H4 (cell line): Measurements from ENCODE around the gene NOX3. TPM values are rescaled to one million over a fixed set of nuclear protein-coding genes. Genes with fewer than 3 reads are reported as not detected.
A peak's percentile ranks its signal among the peaks of the same experiment; 100 is the strongest.
"Not testable (repeated sequence)": the region's sequence is repeated elsewhere in the genome, so short reads cannot be mapped to it uniquely, and the experiment has no call there.

Source experiments
- DNase-seq: peaks from one replicate; pipeline ENCODE4 v3.0.0-alpha.2; 2015; ENCODE audit warnings: low spot score
- total RNA-seq: library from RNA; depleted of rRNA; stranded (reverse); fragments of >200 nt; shearing (Covaris generic); gene quantifications from 2 replicates; pipeline ENCODE4 v1.2.3, GENCODE V29; 2014

The NOX3 gene
- total RNA-seq, 1 experiment from 2014 or later, result not detected

DNA sequence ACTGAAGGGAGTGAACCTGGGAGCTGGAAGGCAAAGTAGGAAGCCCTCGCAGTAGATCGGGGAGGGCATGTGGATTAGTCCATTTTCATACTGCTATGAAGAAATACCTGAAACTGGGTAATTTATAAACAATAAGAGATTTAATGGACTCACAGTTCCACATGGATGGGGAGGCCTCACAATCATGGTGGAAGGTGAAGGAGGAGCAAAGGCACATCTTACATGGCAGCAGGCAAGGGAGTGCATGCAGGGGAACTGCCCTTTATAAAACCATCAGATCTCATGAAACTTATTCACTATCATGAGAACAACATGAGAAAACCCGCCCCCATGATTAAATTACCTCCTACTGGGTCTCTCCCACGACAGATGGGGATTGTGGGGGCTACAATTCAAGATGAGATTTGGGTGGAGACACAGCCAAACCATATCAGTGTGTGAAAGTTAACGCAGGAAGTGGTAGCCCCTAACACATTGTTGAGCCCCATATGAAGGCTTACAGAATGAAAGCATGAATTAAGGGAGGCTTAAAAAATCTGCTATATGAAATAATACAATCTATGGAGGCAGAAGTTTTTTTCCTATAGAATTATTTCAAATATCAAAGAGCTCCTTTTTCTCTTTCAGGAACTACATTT lies 15.5 kb upstream of the NOX3 start:
- DNase-seq, result not testable (repeated sequence)

DNA sequence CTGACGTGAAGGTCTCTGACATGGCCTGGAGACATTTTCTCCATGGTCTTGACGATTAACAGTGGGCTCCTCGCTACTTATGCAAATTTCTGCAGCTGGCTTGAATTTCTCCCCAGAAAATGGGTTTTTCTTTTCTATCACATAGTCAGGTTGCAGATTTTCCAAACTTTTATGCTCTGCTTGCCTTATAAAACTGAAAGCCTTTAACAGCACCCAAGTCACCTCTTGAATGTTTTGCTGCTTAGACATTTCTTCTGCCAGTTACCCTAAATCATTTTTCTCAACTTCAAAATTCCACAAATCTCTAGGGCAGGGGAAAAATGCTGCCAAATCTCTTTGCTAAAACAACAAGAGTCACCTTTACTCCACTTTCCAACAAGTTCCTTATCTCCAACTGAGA lies 12.9 kb upstream of the NOX3 start:
- not testable (repeated sequence) for DNase-seq

DNA sequence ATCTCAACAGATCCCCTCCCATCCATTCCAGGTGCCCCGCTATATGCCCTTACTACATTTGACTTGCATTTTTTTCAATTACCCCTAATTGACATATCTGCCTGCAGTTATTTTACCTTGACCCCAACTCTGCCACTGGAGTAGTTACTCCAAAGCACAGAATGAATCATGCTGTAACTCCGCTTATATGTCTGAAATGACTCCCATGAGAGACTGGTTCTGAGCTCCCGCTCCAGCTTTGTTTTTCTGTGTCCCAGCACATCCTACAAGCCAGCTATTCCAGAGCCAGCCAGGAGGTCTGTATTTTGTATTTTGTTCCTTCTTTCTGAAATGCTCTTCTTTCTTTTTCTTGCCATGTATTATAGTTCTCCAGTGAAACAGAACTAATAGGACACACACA lies 10.9 kb upstream of the NOX3 start:
- DNase-seq, result no peak

DNA sequence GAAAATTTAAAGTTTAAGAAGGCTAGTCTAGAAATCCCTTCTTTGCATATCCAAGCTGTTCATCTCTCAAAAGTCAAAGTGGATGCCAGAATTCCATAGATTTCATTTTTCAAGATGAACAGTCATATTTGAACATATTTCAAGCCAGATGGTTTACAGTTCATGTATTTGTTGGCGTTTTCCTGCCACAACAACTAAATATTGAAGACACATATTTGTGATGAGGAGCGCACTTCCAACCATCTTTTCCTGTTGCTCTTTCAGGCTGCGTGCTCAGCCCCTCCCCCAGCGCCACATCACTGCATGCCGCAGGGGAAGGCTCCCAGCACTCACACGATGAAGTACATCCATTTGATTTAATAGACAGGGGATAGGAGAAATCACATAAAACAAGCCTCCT lies 5.9 kb upstream of the NOX3 start:
- DNase-seq, result no peak

DNA sequence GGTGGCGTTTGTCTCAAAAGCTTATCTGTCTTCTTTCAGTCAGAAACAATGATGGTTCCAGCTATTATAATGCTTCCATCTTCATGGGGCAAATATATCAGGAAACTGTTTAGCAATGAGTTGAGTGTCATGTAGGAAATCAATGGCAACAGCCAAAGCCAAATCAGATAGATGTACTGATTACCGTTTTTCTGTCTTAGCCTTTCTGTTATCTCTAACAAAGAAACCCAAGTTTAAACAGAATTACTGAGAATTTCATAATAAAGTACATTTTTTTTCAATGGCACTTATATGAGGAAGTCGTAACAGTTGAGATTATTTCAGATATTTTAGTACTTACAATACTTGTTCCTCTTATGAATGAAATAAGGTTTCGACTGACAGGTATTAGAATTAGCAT lies 1.2 kb downstream of the NOX3 start:
- DNase-seq, result no peak

DNA sequence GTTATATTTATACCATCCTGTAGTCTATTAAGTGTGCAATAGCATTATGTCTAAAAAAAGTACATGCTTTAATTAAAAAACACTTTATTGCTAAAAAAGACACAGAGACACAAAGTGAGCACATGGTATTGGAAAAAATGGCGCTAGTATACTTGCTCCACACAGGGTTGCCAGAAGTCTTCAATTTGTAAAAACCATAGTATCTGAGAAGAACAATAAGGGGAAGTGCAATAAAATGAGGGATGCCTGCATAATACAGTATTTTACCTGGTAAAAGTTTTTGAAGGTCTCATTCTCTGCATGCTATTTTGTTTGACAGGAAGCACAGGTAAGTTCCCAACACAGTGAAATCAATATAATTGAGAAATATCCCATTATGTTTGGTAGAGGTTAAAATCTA lies 1.6 kb downstream of the NOX3 start:
- no peak for DNase-seq

DNA sequence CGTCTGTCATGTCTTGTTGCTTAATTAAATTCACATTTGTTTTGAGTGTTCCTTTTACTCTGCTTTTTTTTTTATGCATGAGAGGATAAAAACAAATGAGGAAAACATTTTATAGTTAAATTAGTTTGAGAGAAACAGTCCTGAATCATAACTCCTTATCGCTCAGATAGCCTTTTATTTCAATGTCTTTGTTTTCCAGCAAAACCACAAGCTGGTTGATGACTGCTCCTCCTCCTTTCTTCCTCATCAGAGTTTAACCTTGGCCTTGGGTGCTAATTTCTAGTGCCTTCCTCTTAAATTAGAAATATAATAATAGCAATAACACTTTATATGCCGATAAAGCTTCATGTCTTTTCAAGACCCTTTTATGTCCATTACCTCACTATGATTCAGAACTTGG lies 3.1 kb downstream of the NOX3 start:
- no peak for DNase-seq

DNA sequence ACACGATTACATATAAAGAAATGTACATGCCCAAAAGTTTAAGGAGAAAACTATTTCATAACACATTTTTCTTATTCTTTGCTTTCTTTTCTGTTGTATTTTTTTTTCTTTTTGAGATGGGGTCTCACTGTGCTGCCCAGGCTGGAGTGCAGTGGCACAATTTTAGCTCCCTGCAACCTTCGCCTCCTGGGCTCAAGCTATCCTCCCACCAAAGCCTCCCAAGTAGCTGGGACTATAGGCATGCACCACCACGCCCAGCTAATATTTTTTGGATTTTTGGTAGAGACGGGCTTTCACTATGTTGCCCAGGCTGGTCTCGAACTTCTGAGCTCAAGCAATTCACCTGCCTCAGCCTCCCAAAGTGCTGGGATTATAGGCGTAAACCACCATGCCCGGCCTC lies 4.1 kb downstream of the NOX3 start:
- not testable (repeated sequence) for DNase-seq

DNA sequence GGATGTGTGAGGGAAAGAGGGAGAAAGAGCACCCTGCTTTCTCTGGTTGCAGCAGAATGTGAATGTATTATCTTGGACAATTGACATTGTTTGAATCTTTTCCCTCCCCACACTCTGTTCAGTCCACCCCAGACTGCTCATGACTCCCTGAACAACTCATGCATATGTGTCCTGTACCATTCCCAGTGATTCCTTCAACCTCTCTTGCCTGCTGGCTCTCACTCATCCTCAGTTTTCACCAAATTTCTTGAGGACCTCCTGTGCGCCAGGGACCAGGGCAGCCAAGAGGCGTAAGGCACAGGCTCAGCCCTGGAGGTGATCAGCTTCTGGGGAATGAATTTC lies 5.4 kb downstream of the NOX3 start:
- no peak for DNase-seq

DNA sequence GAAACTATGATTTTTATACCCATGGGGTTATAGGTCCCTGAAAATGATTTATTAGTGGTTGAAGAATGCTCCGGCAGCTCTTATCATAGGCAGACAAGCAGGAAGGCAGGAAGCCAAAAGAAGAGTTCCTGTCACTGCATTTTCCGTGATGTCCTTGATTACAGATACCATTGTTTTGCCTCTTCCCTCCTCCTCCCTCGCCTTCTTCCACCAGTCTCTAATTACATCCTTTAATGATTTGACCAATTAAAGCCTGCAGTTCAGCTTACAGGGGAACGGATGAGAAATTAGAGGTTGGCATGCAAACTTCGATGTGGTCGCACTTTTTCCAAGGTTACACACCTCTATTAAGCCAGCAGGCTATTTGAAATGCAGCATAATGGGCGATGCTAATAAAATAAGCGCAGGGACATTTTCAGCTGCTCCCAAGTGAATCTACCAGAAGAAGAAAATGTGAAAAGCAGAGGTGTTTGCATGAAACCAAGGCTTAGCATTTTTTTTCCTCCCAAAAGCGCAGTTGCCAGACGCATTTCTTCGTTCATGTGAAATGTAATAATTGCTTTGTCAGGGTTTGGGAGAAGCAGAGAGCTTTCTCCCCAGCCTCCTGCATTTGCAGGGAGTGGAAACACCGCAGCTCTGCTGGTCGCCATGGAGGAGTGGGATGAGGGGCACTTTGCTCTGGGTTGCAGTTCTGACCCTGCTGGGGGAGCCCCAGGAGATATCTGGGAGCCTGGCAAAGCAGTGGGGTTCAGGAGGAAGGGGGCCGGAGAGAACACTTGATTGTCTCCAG lies 6.0 kb downstream of the NOX3 start:
- DNase-seq, result peak; percentile 5

DNA sequence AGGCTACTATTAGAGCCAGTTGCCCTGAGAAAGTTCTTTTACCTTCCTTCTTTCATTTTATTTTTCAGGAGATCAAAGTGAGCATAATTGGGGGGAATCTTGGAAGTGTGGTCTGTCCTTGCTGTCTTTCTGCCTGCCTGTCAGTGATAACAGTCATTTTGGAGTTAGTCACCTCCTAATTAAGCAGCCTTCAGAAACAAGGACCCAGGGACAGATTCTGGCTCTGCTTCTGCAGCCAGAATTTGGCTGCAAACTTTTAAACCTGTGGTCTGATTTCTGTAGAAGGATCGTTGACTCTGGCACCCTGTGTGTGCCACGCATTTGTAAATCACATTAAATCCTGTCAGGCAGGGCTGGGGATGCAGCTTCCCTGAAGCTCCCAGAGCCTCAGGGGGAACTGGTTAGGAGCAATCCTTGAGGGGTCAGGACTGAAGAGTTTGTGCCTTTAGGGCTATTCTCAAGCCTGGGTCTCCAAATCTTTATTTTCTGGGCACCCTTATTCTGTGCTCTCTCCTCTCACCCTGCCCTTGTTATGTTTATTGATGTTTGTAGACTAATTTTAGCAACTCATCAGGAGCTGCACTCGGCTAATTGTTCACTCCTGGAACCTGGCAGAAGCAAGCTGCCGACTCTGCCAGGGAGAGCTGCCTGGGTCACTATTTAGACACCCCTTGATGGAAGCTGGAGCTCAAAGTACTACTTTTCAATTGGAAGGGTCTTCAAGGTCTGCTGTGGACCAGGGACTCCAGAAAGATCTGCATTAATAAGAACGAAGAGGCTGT lies 6.8 kb downstream of the NOX3 start:
- no peak for DNase-seq

DNA sequence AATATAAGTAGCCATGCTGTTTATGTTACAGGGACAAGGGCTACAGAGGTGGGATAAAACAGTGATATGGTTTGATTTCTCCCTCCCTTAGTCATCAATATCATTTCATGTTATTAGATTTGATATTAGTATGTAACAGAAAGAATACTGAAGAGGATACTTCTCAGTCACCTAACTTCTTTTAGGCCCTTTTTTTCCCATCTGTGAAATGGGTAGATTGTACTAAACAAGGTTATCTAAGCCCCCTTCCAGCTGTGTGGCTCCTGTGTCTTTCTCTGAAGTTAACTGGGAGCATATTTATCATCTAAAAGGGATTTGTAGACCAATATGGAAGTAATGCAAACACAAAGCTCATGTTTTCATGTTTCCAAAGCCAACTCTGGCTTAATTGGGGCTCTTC lies 7.7 kb downstream of the NOX3 start:
- DNase-seq, result no peak

DNA sequence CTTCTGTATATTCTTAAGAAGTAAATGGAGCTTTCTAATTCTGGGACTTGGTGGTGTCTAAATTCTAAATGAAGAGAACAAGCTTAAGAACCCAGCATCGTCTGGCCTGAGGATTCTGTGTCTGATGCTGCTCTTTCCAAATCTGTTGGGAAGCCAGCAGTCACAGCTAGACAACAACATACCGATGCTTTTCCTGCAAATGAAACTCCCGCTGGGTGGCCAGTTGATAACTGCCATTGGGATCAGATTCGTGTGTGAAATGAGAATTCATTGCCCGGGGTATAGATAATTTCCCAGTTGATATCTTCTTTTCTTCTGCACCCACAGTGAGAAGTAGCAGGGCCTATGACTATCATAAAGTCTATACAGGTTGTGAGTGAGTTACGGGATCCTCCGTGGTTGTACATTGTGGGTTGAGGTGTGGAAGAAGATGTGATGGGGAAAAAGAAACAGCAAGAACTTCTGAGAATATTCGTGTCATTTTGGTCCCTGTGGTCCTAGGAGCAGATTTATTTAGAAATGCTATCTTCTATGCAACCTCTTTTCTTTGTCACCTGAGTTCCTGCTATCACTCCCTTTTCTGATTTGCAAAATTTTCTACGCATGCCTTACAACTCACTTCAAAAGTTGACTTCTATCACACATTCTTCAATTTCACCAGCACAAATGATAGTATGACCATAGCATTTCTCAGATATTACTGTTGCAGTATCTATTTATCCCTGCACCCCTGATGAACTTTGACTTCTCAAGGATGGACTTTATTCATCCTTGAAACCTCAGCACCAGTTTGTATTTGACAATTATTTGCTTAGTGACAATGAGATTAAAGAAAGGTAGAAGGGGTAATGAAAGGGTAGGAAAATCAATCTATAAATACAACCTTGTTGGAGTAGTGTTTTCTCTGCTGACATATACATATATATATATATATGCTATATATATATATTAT lies 10.4 kb downstream of the NOX3 start:
- DNase-seq, result no peak

DNA sequence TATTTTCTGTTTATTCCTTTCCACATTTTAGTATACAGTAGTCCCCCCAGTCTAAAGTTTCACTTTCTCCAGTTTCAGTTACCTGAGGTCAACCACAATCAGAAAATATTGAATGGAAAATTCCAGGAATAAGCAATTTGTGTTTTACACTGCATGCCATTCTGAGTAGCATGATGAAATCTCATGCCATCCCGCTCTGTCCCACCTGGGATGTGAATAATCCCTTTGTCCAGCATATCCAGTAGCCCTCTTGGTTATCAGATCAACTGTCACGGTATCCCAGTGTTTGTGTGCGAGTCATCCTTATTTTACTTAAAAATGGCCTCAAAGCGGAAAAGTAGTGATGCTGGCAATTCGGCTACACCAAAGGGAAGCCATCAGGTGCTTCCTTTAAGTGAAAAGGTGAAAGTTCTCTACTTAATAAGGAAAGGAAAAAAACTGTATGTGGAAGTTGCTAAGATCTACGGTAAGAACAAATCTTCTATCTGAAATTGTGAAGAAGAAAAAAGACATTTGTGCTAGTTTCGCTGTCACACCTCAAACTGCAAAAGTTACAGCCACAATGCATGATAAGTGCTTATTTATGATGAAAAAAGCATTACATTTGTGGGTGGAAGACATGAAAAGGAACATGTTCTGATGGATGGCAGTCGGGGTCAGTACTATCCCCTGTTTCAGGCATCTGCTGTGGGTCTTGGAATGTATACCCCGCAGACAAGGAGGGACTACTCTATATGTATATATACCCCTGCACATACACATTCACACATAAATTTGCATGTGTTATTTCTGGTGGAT lies 11.3 kb downstream of the NOX3 start:
- peak; percentile 77 for DNase-seq

DNA sequence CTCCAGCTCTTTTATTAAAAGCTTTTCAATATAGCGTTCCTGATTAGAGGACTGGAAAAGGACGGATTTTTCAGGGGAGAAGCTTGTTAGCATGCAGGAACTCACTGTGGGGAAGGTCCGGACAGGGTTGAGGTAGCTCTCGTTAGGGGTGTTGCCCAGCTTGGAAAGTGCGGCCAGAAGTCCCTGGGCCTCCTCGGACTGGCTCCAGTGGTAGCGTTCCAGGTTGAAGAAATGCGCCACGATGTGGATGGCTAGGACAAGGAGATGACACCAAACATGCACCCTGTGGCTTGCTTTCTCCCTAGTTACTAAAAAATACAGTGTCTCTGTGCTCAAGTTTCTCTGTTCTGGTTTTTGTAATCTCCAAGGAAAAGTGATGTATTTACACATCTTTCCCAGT lies 12.5 kb downstream of the NOX3 start:
- DNase-seq, result peak; percentile 3

DNA sequence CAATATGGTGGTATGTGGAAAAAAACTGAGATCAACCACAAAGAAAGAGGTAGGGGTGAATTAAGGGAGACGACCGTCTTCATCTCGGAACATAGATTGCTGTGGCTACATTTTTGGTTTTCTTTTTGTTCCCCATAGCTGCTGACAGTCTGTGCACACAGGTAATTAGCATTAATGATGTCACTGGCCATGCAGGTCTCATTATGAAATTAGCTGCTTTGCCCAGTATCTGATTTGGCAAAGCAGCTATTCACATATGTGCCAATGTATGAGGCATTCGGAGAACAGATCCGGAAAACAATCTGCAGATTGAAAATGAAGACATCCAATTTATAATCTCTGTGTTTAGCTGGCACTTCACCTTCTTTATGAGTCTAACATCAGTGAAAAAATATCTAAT lies 13.1 kb downstream of the NOX3 start:
- DNase-seq, result no peak

DNA sequence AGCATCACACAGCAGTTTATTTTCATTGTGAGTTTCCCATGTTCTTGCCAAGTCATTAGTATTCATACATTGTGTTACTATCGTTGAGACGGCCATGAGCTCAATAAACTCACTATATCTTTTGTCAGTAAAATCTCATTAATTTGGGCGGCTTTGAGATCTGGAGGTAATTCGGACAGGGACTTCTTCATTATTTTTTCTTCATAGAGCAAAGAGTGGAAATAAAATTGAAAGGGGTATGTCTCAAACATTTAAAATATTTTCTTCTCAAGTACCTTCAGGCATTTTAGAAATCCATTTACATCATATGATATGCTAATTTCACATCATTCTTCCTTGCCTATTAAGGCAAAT lies 14.6 kb downstream of the NOX3 start:
- no peak for DNase-seq

DNA sequence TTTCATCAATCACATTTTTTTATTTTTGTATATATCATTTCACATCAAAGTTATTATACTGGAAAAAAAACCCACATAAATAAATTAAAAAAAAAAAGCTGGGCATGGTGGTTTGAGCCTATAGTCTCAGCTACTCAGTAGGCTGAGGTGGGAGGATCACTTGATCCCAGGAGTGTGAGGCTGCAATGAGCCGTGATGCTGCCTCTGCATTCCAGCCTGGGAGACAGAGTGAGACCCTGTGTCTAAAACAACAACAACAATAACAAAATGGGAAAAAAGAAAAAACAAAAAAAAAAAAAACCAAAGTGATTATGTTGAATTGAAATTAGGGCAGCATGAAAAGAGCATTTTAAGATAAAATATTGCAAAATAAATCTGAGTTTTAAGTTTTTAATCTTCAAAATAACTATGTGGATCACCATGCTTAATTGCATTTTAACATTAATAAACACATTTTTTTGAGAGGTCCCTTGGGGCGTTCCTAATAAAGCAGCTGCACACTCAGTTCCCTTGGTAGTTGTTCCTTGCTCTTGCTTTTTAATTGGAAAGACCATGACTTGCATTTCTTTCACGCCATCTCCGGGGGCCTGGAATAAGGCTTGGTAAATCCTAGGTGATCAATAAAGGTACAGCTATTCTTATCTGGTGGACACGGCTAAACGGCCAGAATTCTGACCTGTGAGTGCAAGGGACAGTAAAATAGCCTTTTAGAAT lies 15.1 kb downstream of the NOX3 start:
- DNase-seq, result no peak

DNA sequence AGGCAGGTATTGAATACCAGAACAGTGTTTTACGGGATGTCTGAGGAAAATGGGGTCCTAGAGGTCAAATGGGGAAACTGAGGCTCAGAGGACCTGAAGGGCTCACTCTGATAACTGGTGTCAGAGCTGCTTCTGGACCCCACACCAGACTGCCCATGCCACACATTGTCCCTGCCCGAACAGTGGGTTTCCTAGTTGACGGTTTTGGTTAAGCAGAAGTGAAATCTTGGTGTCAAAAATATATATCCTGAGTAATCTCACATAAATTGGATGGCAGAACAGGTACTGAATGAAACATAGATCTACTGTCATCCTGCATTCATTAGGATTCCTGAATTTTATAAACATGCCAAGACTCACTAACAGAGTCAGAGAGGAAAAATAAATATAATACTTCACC lies 16.3 kb downstream of the NOX3 start:
- DNase-seq, result no peak

DNA sequence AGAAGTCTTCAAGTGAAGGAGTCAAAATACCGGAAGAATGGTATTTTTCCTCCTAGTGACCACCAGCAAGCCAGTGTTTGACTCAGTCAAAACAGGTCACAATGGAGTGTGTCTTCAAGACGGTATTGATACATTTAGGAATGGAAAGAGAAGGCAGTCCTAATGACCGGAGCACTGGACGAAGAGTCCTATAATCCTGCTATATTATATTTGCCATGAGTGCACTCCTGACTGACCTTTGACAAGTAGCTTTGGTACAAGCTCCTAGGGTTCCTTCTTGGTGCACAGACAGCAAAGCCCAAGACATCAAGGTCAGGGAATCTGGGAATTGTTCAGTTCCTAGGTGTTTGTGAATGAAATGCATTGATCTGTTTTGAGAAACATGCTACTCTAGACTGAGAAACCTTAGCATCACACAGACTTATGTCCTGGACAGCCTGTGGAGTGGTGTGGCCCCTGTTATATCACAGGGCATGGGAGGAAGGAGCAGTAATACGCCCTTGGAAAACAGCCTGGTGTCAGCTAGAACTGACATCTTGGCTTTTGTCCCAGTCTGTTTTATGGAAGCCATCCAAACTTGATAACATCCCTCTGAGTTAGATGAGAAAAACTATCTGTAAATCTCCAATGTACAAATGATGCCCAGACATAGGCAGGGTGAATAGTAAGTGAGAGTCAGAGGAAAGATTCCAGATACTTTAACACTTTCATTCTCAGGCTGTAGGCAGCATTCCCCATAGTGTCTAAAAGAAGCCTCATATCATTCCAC lies 18.5 kb downstream of the NOX3 start:
- DNase-seq, result no peak
